HG03108 (cell line): ENCODE data around the gene TMEFF2.

Experiments
- ATAC-seq: cut with Tn5 transposase; IDR thresholded peaks from one replicate; pipeline ENCODE4 v1.9.1; 2021; ENCODE audit warnings: moderate library complexity; ENCODE audit not compliant: unreplicated experiment

The TMEFF2 gene

GRCh38 chr2:191915750-191916149, 279.0 kb downstream of the TMEFF2 start:
- no peak for ATAC-seq

GRCh38 chr2:191913796-191914195, 280.9 kb downstream of the TMEFF2 start:
- ATAC-seq, result no peak

GRCh38 chr2:191912764-191913163, 282.0 kb downstream of the TMEFF2 start:
- ATAC-seq, result no peak

GRCh38 chr2:191910518-191910917, 284.2 kb downstream of the TMEFF2 start:
- no peak for ATAC-seq

GRCh38 chr2:191908874-191909273, 285.9 kb downstream of the TMEFF2 start:
- ATAC-seq, result no peak

GRCh38 chr2:191907545-191907944, 287.2 kb downstream of the TMEFF2 start:
- ATAC-seq, result no peak

- ATAC-seq, result no peak
Measured at GRCh38 chr2:191907091-191907490, 287.6 kb downstream of the TMEFF2 start.

- no peak for ATAC-seq
Measured at GRCh38 chr2:191905336-191905735, 289.4 kb downstream of the TMEFF2 start.

GRCh38 chr2:191901031-191901430, 293.7 kb downstream of the TMEFF2 start:
- no peak for ATAC-seq

GRCh38 chr2:191899410-191899809, 295.3 kb downstream of the TMEFF2 start:
- ATAC-seq, result no peak
